ENCODE data around the gene FOXE1. TPM values are rescaled to one million over a fixed set of nuclear protein-coding genes. Genes with fewer than 3 reads are reported as not detected.

Gene FOXE1
- total and polyA plus RNA-seq, 4 donors: not detected

- WGBS: 38% methylated on average over 2 of the region's 2 CpGs
- Histone ChIP-seq H3K9ac (ENCODE audit: low read depth in 1 of 2, low read length in 2 of 2) (no peak overlapping the region), H3K4me1 (ENCODE audit: control insufficient read depth in 4 of 4, insufficient read depth in 4 of 4, low read length in 3 of 4) (no peaks in the 10 kb centered on the region), H3K27ac (ENCODE audit: low read depth in 1 of 2, low read length in 2 of 2) (no peak overlapping the region), H3K9me3 (ENCODE audit: control insufficient read depth in 4 of 4, low read length in 3 of 4) (peaks cover 0 to 10% (median 0%) of the 10 kb centered on the region in 4 donors), H3K4me3 (ENCODE audit: low read depth in 1 of 3, low read length in 3 of 3) (no peak overlapping the region), H3K27me3 (ENCODE audit: control insufficient read depth in 4 of 4, insufficient read depth in 4 of 4, low read length in 3 of 4) (peaks cover 12 to 32% (median 21%) of the 10 kb centered on the region in 4 donors), H3K36me3 (ENCODE audit: control insufficient read depth in 4 of 4, insufficient read depth in 3 of 4, low read depth in 1 of 4, low read length in 3 of 4) (no peaks in the 10 kb centered on the region)
- no peak for DNase-seq (ENCODE audit: low spot score)
- TF ChIP-seq ZBTB33 (IDR thresholded peaks at IDR 0.05) (no peak), JUND (IDR thresholded peaks at IDR 0.05) (no peak), HNF4G (IDR thresholded peaks at IDR 0.05) (no peak), RXRA (IDR thresholded peaks at IDR 0.05) (no peak), FOXA1 (IDR thresholded peaks at IDR 0.05) (no peak), CTCF (IDR thresholded peaks at IDR 0.05; ENCODE audit: low read depth, low read length, missing input control) (no peak), HNF4A (conservative IDR thresholded peaks at IDR 0.05) (no peak), REST (IDR thresholded peaks at IDR 0.05) (no peak), MAX (IDR thresholded peaks at IDR 0.05) (no peak), YY1 (IDR thresholded peaks at IDR 0.05) (no peak), RAD21 (IDR thresholded peaks at IDR 0.05) (no peak), TAF1 (conservative IDR thresholded peaks at IDR 0.05) (no peak), SP1 (IDR thresholded peaks at IDR 0.05) (no peak), ATF3 (IDR thresholded peaks at IDR 0.05) (no peak), FOXA2 (IDR thresholded peaks at IDR 0.05) (no peak), EGR1 (IDR thresholded peaks at IDR 0.05; ENCODE audit: low read depth in 2 of 2) (no peak), NR2F2 (IDR thresholded peaks at IDR 0.05) (no peak), GABPA (IDR thresholded peaks at IDR 0.05 in 1 of 2, conservative IDR thresholded peaks at IDR 0.05 in 1 of 2) (no peak)
Measured at GRCh38 chr9:97859346-97859745, 6.3 kb downstream of the FOXE1 start.

Data from liver (tissue), 9 donors.